Spleen (tissue), 11 donors: ENCODE results near the gene A4GALT. TPM values are rescaled to one million over a fixed set of nuclear protein-coding genes. Genes with fewer than 3 reads are reported as not detected.

Experiments
- DNase-seq: peaks from one replicate; pipeline ENCODE4 v3.0.0-alpha.2; 2020
- H3K27ac ChIP-seq, 8 donors: fragments of 200-600 bp; sonication (generic) in 7 of 8; 1 replicate in 4 of 8; 2 replicates in 4 of 8; pipeline versions ENCODE4 v1.5.0 to v1.8.0; 2016 to 2021; ENCODE audit warnings: inconsistent platforms in 4 of 8, mild to moderate bottlenecking in 4 of 8, moderate library complexity in 1 of 8
- H3K27me3 ChIP-seq, 7 donors: fragments of 200-600 bp; sonication (generic) in 6 of 7; replicated peaks in 1 of 7; 1 replicate in 4 of 7; 2 replicates in 3 of 7; pipeline versions ENCODE4 v1.5.0 to v1.8.0; 2016 to 2021; ENCODE audit warnings: inconsistent platforms in 3 of 7, mild to moderate bottlenecking in 1 of 7
- H3K36me3 ChIP-seq, 6 donors: fragments of 200-600 bp; sonication (generic) in 5 of 6; 1 replicate in 4 of 6; 2 replicates in 2 of 6; pipeline versions ENCODE4 v1.5.0 to v1.8.0; 2016 to 2021; ENCODE audit warnings: inconsistent platforms in 2 of 6
- H3K4me1 ChIP-seq, 6 donors: fragments of 200-600 bp; sonication (generic) in 5 of 6; 1 replicate in 3 of 6; 2 replicates in 3 of 6; pipeline versions ENCODE4 v1.5.0 to v1.8.0; 2016 to 2021; ENCODE audit warnings: inconsistent platforms in 3 of 6
- H3K4me3 ChIP-seq, 8 donors: fragments of 200-600 bp; sonication (generic) in 7 of 8; 1 replicate in 4 of 8; 2 replicates in 4 of 8; pipeline versions ENCODE4 v1.5.0 to v1.8.0; 2016 to 2021; ENCODE audit warnings: inconsistent platforms in 4 of 8, mild to moderate bottlenecking in 4 of 8, moderate library complexity in 2 of 8
- H3K9me3 ChIP-seq, 8 donors: fragments of 200-600 bp; sonication (generic) in 7 of 8; 1 replicate in 4 of 8; 2 replicates in 4 of 8; pipeline versions ENCODE4 v1.5.0 to v1.8.0; 2016 to 2021; ENCODE audit warnings: inconsistent platforms in 4 of 8
- POLR2A ChIP-seq, 3 donors: fragments of 450-650 bp; IDR thresholded peaks; one replicate each; pipeline ENCODE4 v1.5.1; 2017; ENCODE audit warnings: antibody characterized with exemption in 3 of 3, mild to moderate bottlenecking in 1 of 3
- POLR2AphosphoS5 ChIP-seq, 3 donors: sonication (generic); formaldehyde crosslinking; IDR thresholded peaks; one replicate each; pipeline ENCODE4 v1.5.1; 2017; ENCODE audit warnings: antibody characterized with exemption in 3 of 3
- WGBS, 5 donors: extraction: QIAGEN DNeasy Blood & Tissue Kit in 3 of 5; methylation state at CpG; one replicate each; pipeline versions ENCODE4 v1.1.5 to v1.1.7; 2013 to 2018; 5-methylcytosine and 5-hydroxymethylcytosine counted together
- intact Hi-C: fragments of 100-400 bp; cut with DNase I; formaldehyde crosslinking; loops from one replicate; pipeline ENCODE4 v1.15.0; 2023; ENCODE audit warnings: low total_unique reads
- polyA plus RNA-seq, 3 donors: library from polyadenylated mRNA; stranded (reverse); fragments of 200-250 nt; gene quantifications; one replicate each; pipeline ENCODE4 v1.2.1, GENCODE V29; 2013
- total RNA-seq, 7 donors: library from RNA; depleted of rRNA in 3 of 7; stranded (reverse); fragments of >200 nt in 3 of 7; fragmentation: NEBNext Ultra II Directional in 4 of 7; extraction: Animal tissue kit (Norgen Biotek cat#: 25700) in 4 of 7; gene quantifications; one replicate each; pipeline versions ENCODE4 v1.1.0 to v1.2.1, GENCODE V29; 2016 to 2021
- TF ChIP-seq, protein P1 (sequence below), 11 experiments: fragments of 200-600 bp in 7 of 11; fragments of 450-650 bp in 4 of 11; sonication (generic) in 4 of 11; IDR thresholded peaks in 8 of 11; conservative IDR thresholded peaks in 3 of 11; 1 replicate in 7 of 11; 2 replicates in 4 of 11; pipeline versions ENCODE4 v1.4.0 to v1.8.0; 2016 to 2021; ENCODE audit warnings: antibody characterized with exemption in 11 of 11, inconsistent platforms in 4 of 11, mild to moderate bottlenecking in 1 of 11
- donor health status: healthy with polysubstance abuse.
- donor health status: DM: no; HTN: no; CAD: no; lungs with moderate emphysema.
- donor health status: DM: no; HTN: no; CAD: no.
- donor health status: Bipolar disorder and iron deficiency.
- donor health status: healthy.
- donor health status: DM: no; HTN: no; CAD: no.
- donor health status: DM: yes; HTN: yes; CAD: no.

A4GALT gene
- total and polyA plus RNA-seq, 10 donors, result 7.3 to 45.2 (median 20.8) TPM

DNA sequence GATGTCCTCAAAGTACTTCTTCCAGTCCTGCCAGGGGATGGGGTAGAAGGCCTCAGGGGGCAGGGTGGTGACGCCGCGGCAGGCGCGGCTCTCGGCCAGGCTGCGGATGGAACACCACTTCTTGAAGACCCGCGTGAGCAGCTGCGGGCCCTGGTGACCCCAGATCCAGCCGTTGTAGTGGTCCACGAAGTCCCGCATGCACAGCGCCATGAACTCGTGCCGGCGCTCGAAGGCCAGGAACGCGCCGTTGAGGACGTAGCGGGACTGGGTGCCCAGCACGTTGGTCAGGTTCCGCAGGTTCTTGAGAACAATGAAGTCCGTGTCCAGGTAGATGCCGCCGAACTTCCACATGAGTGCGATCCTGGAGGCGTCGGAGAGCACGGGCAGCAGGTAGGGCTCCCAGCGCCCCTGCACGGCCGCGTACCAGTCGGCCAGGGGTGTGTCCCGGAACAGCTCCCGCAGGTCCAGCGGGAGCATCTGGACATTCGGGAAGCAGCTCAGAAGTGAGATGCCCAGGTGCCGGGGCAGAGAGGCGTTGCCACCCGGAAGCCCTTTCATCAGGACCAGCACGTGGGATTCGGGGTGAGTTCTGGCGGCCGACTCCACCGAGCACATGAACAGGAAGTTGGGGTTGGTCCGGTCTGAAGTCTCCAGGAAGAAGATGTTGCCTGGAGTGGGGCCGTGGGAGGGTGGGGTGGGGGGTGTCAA, 27.5 kb downstream of the A4GALT start:
- Histone ChIP-seq H3K4me1 (peaks cover 0 to 56% (median 29%) of the 10 kb centered on the region in 6 donors), H3K36me3 (peaks cover 0 to 43% (median 5%) of the 10 kb centered on the region in 6 donors), H3K27me3 (no peaks in the 10 kb centered on the region), H3K4me3 (no peak overlapping the region), H3K27ac (no peak overlapping the region), H3K9me3 (no peaks in the 10 kb centered on the region)
- TF ChIP-seq POLR2A (IDR thresholded peaks at IDR 0.05), result no peak
- TF ChIP-seq POLR2AphosphoS5 (IDR thresholded peaks at IDR 0.05), result no peak
- TF ChIP-seq, protein P1, sequence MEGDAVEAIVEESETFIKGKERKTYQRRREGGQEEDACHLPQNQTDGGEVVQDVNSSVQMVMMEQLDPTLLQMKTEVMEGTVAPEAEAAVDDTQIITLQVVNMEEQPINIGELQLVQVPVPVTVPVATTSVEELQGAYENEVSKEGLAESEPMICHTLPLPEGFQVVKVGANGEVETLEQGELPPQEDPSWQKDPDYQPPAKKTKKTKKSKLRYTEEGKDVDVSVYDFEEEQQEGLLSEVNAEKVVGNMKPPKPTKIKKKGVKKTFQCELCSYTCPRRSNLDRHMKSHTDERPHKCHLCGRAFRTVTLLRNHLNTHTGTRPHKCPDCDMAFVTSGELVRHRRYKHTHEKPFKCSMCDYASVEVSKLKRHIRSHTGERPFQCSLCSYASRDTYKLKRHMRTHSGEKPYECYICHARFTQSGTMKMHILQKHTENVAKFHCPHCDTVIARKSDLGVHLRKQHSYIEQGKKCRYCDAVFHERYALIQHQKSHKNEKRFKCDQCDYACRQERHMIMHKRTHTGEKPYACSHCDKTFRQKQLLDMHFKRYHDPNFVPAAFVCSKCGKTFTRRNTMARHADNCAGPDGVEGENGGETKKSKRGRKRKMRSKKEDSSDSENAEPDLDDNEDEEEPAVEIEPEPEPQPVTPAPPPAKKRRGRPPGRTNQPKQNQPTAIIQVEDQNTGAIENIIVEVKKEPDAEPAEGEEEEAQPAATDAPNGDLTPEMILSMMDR (IDR thresholded peaks at IDR 0.05 in 8 of 11, conservative IDR thresholded peaks at IDR 0.05 in 3 of 11), result no peak
- 86 to 98% (median 91%) methylated on average over 30 to 51 of the region's 51 CpGs for WGBS, 5 donors
- DNase-seq, result no peak
- intact Hi-C loops, result no loop called here

DNA sequence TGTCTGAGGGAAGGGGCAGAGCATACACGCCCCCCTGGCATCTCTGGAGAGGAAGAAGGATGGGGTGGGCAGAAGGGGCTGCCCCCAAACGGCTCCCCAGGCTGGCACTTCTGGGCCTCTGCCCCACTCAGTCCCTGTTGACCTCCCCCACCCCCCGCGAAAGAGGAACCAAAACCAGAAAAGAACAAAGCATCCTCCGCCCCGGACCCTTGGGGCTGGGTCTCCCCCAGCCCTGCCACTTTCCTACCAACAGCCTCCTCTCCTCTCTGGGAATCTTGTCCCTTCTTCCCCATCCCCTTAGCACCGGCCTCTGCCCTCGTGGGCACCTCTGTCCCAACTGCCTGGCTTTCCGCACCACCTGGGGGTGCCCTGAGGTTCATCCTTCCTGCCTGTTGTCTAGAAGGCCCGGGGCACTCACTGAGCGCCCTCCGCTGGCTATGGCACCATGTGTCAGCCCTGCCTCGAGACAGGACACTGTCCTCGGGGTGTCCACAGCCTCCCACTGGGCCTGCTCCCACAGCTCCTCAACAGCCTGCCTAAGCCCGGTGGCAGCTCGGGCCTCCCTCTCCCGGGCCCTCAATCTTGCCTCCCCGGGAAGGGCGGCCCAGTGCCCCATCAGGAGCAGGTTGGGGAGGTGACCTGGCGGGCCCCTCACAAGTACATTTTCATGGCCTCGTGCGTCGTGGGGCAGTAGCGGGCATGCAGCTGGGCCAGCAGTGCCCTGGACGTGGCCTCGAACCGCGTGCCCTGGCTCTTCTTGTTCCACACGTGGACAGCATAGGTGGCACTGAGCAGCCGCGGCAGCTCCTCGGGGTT, 28.2 kb downstream of the A4GALT start:
- H3K27me3 ChIP-seq, result no peaks in the 10 kb centered on the region
- peak overlapping the region in 1 of 8 donors; percentile 36 for H3K4me3 ChIP-seq
- peak; percentile 84 for DNase-seq
- intact Hi-C loops, result no loop called here
- peak overlapping the region in 2 of 8 donors; percentile 33 to 65 for H3K27ac ChIP-seq
- no peak for TF ChIP-seq POLR2A (IDR thresholded peaks at IDR 0.05)
- TF ChIP-seq, protein P1 (IDR thresholded peaks at IDR 0.05 in 8 of 11, conservative IDR thresholded peaks at IDR 0.05 in 3 of 11), result no peak
- no peak for TF ChIP-seq POLR2AphosphoS5 (IDR thresholded peaks at IDR 0.05)
- no peaks in the 10 kb centered on the region for H3K9me3 ChIP-seq
- 72 to 76% (median 74%) methylated on average over 19 to 32 of the region's 32 CpGs for WGBS, 5 donors
- peaks cover 0 to 56% (median 28%) of the 10 kb centered on the region in 6 donors for H3K4me1 ChIP-seq
- H3K36me3 ChIP-seq, result peaks cover 0 to 43% (median 5%) of the 10 kb centered on the region in 6 donors

DNA sequence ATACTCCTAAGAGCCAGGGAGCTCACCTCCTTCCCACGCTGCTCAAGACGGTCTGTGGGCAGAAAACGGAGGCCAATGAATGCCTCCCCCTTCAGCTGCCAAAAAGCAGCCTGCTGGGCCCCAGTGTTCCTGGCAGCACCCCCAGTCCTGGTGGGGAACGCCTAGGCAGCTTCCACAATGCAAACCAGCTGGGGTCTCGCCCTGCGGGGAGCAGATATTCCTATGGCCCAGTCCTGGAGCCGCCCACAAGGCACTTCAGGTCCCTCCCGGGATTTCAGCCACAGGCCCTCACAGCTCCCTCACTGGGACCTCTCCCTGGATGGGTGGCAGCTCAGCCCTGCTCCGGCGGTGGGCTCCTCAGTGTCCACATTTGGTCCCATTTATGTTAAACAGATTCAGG, 29.2 kb downstream of the A4GALT start:
- TF ChIP-seq, protein P1 (IDR thresholded peaks at IDR 0.05 in 8 of 11, conservative IDR thresholded peaks at IDR 0.05 in 3 of 11), result no peak
- no peak for TF ChIP-seq POLR2A (IDR thresholded peaks at IDR 0.05)
- no peak for TF ChIP-seq POLR2AphosphoS5 (IDR thresholded peaks at IDR 0.05)
- peaks cover 0 to 43% (median 5%) of the 10 kb centered on the region in 6 donors for H3K36me3 ChIP-seq
- H3K4me3 ChIP-seq, result no peak overlapping the region
- H3K4me1 ChIP-seq, result peaks cover 0 to 56% (median 23%) of the 10 kb centered on the region in 6 donors
- no peaks in the 10 kb centered on the region for H3K9me3 ChIP-seq
- no peak overlapping the region for H3K27ac ChIP-seq
- intact Hi-C loops, result no loop called here
- no peak for DNase-seq
- 88 to 95% (median 94%) methylated on average over 7 to 10 of the region's 10 CpGs for WGBS, 5 donors
- H3K27me3 ChIP-seq, result no peaks in the 10 kb centered on the region
